ENCODE data around the gene ANTXRL.

GRCh38 chr10:46308113-46308415 is 21.3 kb downstream of the ANTXRL start:
- TF ChIP-seq EZH2 (IDR thresholded peaks at IDR 0.05; ENCODE audit: borderline replicate concordance, control insufficient read depth, low read depth, low read length): no peak
- no peak for TF ChIP-seq ATF7 (IDR thresholded peaks at IDR 0.05; ENCODE audit: low read depth)
- TF ChIP-seq SMC3 (IDR thresholded peaks at IDR 0.05; ENCODE audit: borderline replicate concordance, low read length): no peak
- TF ChIP-seq, protein P1, sequence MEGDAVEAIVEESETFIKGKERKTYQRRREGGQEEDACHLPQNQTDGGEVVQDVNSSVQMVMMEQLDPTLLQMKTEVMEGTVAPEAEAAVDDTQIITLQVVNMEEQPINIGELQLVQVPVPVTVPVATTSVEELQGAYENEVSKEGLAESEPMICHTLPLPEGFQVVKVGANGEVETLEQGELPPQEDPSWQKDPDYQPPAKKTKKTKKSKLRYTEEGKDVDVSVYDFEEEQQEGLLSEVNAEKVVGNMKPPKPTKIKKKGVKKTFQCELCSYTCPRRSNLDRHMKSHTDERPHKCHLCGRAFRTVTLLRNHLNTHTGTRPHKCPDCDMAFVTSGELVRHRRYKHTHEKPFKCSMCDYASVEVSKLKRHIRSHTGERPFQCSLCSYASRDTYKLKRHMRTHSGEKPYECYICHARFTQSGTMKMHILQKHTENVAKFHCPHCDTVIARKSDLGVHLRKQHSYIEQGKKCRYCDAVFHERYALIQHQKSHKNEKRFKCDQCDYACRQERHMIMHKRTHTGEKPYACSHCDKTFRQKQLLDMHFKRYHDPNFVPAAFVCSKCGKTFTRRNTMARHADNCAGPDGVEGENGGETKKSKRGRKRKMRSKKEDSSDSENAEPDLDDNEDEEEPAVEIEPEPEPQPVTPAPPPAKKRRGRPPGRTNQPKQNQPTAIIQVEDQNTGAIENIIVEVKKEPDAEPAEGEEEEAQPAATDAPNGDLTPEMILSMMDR (IDR thresholded peaks at IDR 0.05 in 2 of 3, conservative IDR thresholded peaks at IDR 0.05 in 1 of 3; ENCODE audit: control insufficient read depth in 2 of 3, extremely low read depth in 1 of 3, insufficient read depth in 1 of 3, low read depth in 3 of 3, low read length in 3 of 3): no peak
- no peak for TF ChIP-seq SRF (IDR thresholded peaks at IDR 0.05; ENCODE audit: low read depth in 2 of 2, low read length in 2 of 2)
- TF ChIP-seq, protein P2, sequence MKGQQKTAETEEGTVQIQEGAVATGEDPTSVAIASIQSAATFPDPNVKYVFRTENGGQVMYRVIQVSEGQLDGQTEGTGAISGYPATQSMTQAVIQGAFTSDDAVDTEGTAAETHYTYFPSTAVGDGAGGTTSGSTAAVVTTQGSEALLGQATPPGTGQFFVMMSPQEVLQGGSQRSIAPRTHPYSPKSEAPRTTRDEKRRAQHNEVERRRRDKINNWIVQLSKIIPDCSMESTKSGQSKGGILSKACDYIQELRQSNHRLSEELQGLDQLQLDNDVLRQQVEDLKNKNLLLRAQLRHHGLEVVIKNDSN (IDR thresholded peaks at IDR 0.05; ENCODE audit: borderline replicate concordance, extremely low read length, insufficient read depth, low read depth, low read length): no peak
- no peak for TF ChIP-seq HDAC6 (IDR thresholded peaks at IDR 0.05; ENCODE audit: unreplicated experiment)
